PC-3 (cell line): ENCODE measurements around the gene CACHD1.
"Not testable (repeated sequence)": the region's sequence is repeated elsewhere in the genome, so short reads cannot be mapped to it uniquely, and the experiment has no call there.

Source experiments
- EZH2 ChIP-seq: fragments of 300-600 bp; sonication (generic); IDR thresholded peaks from one replicate; pipeline ENCODE4 v1.6.1; 2017; ENCODE audit warnings: antibody characterized with exemption, mild to moderate bottlenecking, low read length; ENCODE audit not compliant: unreplicated experiment
- EZH2phosphoT487 ChIP-seq: fragments of 300-600 bp; sonication (generic); IDR thresholded peaks from 2 replicates; pipeline ENCODE4 v1.6.1; 2018; ENCODE audit warnings: mild to moderate bottlenecking, antibody characterized with exemption, low read length, borderline replicate concordance
- TF ChIP-seq, protein P1 (sequence below): fragments of 300-600 bp; sonication (generic); conservative IDR thresholded peaks from 2 replicates; pipeline ENCODE4 v1.5.1; 2017; ENCODE audit warnings: antibody characterized with exemption, low read depth, mild to moderate bottlenecking, low read length

DNA sequence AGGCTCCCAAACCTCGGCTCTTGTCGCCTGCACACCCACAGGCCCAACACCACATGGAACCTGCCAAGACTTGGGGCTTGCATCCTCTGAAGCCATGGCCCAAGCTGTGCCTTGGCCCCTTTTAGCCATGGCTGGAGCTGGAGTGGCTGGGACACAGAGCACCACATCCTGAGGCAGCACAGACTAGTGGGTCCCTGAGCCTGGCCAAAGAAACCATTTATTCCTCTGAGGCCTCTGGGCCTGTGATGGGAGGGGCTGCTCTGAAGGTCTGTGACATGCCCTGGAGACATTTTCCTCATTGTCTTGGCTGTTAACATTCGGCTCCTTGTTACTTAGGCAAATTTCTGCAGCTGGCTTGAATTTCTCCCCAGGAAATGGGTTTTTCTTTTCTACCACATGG, 141.0 kb downstream of the CACHD1 start:
- TF ChIP-seq, protein P1, sequence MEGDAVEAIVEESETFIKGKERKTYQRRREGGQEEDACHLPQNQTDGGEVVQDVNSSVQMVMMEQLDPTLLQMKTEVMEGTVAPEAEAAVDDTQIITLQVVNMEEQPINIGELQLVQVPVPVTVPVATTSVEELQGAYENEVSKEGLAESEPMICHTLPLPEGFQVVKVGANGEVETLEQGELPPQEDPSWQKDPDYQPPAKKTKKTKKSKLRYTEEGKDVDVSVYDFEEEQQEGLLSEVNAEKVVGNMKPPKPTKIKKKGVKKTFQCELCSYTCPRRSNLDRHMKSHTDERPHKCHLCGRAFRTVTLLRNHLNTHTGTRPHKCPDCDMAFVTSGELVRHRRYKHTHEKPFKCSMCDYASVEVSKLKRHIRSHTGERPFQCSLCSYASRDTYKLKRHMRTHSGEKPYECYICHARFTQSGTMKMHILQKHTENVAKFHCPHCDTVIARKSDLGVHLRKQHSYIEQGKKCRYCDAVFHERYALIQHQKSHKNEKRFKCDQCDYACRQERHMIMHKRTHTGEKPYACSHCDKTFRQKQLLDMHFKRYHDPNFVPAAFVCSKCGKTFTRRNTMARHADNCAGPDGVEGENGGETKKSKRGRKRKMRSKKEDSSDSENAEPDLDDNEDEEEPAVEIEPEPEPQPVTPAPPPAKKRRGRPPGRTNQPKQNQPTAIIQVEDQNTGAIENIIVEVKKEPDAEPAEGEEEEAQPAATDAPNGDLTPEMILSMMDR = not testable (repeated sequence)
- TF ChIP-seq EZH2, EZH2phosphoT487: not testable (repeated sequence)
